GM15510 (cell line): ENCODE results near the gene CD320.

Source experiments
- POLR2A ChIP-seq: IDR thresholded peaks from 3 replicates; pipeline ENCODE4 v1.6.1; 2011; ENCODE audit warnings: borderline replicate concordance; ENCODE audit not compliant: insufficient read length; ENCODE audit errors: extremely low read depth

The CD320 gene

GRCh38 chr19:8320564-8321066, 12.5 kb upstream of the CD320 start:
- TF ChIP-seq POLR2A = no peak

- TF ChIP-seq POLR2A = no peak
These were observed 11.8 kb upstream of the CD320 start for GRCh38 chr19:8319807-8320520.

- TF ChIP-seq POLR2A = no peak
These were observed 8.4 kb upstream of the CD320 start for GRCh38 chr19:8316351-8317125.

- no peak for TF ChIP-seq POLR2A
These were observed 3.5 kb upstream of the CD320 start for GRCh38 chr19:8311461-8312260.

GRCh38 chr19:8310342-8311055, 2.3 kb upstream of the CD320 start:
- TF ChIP-seq POLR2A = no peak

GRCh38 chr19:8308891-8309291, 733 bp upstream of the CD320 start:
- no peak for TF ChIP-seq POLR2A

- TF ChIP-seq POLR2A = no peak
These were observed 676 bp downstream of the CD320 start for GRCh38 chr19:8307400-8307964.

- no peak for TF ChIP-seq POLR2A
These were observed 1.7 kb downstream of the CD320 start for GRCh38 chr19:8306235-8307054.

GRCh38 chr19:8305798-8306197, 2.4 kb downstream of the CD320 start:
- TF ChIP-seq POLR2A = no peak

- no peak for TF ChIP-seq POLR2A
These were observed 3.1 kb downstream of the CD320 start for GRCh38 chr19:8304841-8305621.

- no peak for TF ChIP-seq POLR2A
These were observed 5.4 kb downstream of the CD320 start for GRCh38 chr19:8302734-8303133.

GRCh38 chr19:8302357-8302691, 5.8 kb downstream of the CD320 start:
- TF ChIP-seq POLR2A = no peak

GRCh38 chr19:8269724-8270123, 38.4 kb downstream of the CD320 start:
- TF ChIP-seq POLR2A = no peak
